GM19193 (cell line): ENCODE data around the gene NUP210.

Experiments
- POLR2A ChIP-seq: IDR thresholded peaks from 4 replicates; pipeline ENCODE4 v1.6.1; 2011; ENCODE audit not compliant: insufficient read depth, insufficient read length; ENCODE audit errors: extremely low read depth

The NUP210 gene

DNA sequence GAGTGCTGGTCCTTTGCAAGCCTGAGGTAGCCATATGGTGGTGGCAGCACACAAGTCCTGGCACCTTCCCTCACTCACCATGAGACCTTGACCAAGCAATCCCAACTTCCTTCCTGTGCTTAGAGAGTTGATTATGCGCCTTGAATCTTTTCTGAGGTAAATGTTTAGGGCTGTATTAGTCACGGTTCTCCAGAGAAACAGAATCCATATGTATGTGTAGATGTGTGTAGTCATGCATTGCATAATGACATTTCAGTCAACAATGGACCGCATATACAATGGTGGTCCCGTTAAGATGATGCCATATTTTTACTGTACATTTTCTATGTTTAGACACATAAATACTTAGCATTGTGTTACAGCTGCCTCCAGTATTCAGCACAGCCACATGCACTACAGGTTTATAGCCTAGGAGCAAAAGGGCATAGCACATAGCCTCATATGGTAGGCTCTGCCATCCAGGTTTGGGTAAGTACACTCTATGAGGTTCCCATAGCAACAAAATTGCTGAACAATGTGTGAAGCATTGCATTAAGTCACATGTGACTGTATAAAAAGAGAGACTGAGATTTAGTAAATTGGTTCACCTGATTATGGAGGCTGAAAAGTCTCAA is 20.2 kb upstream of the NUP210 start:
- no peak for TF ChIP-seq POLR2A

DNA sequence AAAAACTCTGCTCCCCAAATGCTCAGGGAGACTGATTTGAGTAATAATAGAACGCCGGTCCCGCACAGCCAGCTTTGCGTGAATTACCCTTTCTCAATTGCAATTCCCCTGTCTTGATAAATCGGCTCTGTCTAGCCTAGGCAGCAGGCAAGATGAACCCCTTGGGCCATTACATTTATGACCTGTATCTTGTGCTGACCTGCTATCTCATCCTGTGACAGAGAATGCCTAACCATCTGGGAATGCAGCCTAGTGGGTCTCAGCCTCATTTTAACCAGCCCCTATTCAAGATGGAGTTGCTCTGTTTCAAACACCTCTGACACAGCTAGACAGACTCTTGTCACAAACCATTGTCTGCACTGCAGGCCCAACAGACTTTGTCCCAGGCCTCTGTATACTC is 13.8 kb upstream of the NUP210 start:
- no peak for TF ChIP-seq POLR2A

GRCh38 chr3:13432093-13432492 is 12.0 kb upstream of the NUP210 start:
- TF ChIP-seq POLR2A = no peak

DNA sequence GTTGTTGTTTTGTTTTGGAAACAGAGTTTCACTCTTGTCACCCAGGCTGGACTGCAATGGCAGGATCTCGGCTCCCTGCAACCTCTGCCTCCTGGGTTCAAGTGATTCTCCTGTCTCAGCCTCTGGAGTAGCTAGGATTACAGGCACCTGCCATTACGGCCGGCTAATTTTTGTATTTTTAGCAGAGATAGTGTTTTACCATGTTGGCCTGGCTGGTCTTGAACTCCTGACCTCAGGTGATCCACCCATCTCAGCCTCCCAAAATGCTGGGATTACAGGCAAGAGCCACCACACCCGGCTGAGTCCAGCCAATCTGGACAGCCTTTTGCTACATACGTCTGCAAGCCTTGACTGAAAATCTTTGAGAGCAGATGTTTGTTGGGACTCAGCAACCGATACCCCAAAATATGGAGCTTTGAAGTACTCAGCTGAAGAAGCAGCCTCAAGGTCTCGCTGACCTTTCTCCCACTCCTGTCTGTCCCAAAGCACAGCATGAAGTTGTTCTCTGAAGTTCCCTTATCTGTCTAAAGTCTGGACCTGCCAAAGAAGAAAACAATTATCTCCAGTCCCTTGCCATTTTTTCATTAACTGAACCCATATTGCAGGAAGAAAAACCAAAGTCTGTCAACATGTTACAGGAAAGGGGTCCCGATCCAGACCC is 9.6 kb upstream of the NUP210 start:
- no peak for TF ChIP-seq POLR2A

DNA sequence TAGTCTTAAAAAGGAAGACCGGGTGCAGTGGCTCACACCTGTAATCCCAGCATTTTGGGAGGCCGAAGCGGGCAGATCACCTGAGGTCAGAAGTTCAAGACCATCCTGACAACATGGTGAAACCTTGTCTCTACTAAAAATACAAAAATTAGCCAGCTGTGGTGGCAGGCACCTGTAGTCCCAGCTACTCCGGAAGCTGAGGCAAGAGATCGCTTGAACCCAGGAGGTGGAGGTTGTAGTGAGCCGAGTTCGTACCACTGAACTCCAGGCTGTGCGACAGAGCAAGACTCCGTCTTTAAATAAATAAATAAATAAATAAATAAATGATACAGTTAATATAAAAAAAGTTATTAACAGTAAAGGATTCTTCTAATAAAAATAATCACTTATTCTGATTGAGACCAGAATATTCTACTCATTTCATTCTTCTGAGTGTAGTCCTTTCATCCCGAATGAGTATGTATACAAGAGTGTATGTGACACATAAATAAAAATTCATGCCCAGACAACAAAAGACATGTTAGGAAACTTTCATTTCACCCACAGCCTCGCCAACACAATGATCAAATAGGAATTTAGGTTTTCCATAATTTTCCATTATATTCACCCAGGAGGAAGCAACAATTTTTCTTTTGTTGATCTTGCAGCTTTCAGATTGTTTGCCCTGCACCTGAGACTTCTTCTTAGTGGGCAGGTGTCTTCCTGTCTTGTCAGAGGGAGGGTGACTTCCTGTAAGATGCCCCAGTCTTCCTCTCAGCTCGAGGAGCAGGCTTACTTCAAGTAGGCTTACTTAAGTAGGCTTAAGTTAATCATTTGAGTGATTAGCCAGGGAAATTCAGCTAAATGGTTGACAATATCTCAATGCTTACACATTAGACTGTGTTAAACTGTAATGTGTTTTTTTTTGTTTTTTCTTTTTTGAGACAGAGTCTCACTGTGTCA is 7.8 kb upstream of the NUP210 start:
- no peak for TF ChIP-seq POLR2A

DNA sequence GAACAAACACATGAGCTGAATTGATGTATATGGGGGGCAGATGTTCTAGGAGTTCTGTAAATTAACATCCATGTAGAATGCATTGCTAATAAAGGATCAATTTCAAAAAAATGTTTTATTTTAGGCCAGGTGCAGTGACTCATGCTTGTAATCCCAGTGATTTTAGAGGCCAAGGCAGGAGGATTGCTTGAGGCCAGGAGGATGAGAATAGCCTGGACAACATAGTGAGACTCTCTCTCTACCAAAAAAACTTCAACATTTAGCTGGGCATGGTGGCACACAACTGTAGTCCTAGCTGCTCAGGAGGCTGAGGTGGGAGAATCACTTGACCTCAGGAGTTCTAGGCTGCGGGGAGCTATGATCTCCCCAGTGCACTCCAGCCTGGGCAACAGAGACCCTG is 6.5 kb upstream of the NUP210 start:
- TF ChIP-seq POLR2A = no peak

- TF ChIP-seq POLR2A = no peak
Observed at GRCh38 chr3:13425689-13426088, 5.6 kb upstream of the NUP210 start.

GRCh38 chr3:13424865-13425617 is 4.9 kb upstream of the NUP210 start:
- TF ChIP-seq POLR2A = no peak

DNA sequence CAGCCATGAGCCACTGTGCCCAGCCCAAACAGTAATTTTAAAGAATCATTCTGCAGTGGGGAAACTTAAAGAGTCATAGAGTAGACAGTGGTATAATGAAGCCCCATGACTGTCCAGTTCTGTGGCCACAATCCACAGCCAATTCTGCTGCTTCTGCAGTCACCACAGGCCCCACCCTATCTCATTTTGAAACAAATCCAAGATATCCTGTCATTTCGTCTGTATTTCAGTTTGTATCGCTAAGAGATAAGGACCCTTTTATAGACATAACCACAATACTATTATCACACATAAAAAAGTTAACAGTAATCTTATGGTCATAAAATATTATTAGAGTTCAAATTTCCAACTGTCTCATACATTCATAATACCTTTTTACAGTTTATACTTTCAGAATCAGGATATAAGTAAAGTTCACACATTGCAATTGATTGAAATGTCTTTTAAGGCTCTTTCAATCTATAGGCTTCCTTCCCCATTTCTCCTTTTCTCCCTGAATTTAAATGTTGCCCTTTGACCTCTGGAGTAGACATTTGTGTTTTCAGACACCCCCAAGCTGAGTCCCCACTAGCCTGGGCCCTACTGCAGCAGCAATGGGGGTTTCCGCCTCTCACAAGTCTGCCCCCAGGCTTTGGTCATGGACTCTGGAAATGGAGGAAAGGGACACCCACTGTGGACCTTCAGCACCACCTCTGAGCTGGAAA is 4.2 kb upstream of the NUP210 start:
- TF ChIP-seq POLR2A = no peak

GRCh38 chr3:13420831-13421765 is 976 bp upstream of the NUP210 start:
- peak; percentile 43 for TF ChIP-seq POLR2A

DNA sequence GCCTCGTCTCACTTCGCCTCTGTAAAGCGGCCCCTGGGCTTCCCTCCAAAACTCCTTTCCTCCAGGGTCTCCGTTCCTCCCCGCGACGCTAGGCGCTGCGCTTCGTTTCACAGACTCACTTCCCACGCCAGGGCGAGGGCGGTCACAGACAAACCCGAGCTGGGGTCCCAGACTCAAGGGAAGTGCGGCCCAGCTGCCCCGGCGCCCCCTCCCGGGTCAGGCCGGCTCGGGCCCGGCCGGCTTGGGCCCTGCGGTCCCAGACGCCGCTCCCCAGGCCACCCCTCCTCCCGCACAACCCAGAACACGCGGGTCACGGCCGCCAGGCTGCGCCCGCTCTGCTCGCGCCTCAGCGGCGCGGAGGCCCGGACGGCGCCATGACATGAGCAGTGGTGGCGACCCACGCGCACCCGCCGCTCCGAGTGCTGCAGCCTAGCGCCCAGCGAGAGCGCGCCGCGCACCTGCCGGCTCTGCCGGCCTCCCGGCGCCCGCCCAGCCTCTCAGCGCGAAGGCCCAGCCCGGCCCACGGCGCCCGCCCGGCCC is 547 bp downstream of the NUP210 start:
- no peak for TF ChIP-seq POLR2A

DNA sequence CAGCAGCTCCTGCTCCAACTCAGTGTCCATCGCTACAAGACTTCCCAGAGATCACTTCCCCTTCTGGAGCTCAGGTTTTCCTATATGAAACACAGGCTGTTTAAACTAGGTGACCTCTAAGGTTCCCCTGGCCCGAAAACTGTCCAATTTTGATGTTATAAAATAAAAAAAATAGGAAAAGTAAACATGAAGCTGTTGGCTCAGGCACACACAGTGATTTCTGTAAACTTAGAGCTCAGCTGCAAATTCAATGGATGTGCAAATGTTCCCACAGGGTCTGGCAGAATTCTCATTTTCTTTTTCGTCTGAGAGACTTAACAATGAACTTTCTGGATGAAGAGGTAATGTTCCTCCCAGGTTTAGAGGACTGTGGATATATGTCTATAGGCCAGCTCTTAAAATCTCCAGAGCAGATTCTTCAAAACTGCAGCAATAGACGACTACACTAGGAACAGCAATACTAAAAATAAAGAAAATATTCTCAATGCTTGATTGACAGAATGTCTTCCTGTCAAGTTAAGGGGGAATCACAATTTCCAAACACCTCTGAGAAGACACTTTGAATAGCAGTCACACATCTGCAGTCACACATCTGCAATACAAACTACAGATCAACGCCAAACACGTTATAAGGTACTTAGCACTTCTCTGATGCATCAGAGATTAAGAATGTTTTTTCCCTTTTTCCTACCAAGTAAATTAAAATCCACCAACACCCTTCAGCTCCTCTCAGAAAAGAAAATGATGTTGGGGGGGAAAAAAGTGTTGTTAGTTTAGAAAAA is 2.8 kb downstream of the NUP210 start:
- no peak for TF ChIP-seq POLR2A
